Activated T-cell treated with anti-CD3 and anti-CD28 coated beads for 1 hour (primary cell): ENCODE measurements around the gene BRIP1.
"Not testable (repeated sequence)": the region's sequence is repeated elsewhere in the genome, so short reads cannot be mapped to it uniquely, and the experiment has no call there.

ENCODE experiments used
- DNase-seq: peaks from one replicate; pipeline ENCODE4 v3.0.0-alpha.2; 2020; ENCODE audit warnings: low read depth

BRIP1 gene

GRCh38 chr17:61863801-61864126, 436 bp upstream of the BRIP1 start:
- DNase-seq: no peak

DNA sequence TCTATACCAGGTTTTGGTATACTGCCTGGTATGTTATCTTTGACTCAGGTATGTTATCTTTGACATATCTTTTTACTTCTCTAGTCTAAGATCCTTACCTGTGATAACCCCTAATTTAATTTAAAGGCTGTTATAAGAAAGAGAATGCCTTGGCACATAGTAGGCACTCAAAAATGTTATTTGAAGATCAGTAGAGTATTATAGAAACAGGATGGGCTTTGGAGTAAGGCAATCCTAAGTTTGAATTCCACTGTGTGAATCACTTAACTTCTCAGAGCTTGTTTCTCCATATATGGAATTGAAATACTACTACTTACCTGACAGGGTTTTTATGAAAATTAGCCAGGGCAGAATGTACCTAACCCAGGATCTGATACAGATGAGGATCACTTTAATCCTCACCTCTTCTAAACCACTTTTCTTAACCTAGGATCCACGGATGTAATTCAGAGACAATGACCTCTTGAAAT, 1.2 kb downstream of the BRIP1 start:
- DNase-seq: no peak

DNA sequence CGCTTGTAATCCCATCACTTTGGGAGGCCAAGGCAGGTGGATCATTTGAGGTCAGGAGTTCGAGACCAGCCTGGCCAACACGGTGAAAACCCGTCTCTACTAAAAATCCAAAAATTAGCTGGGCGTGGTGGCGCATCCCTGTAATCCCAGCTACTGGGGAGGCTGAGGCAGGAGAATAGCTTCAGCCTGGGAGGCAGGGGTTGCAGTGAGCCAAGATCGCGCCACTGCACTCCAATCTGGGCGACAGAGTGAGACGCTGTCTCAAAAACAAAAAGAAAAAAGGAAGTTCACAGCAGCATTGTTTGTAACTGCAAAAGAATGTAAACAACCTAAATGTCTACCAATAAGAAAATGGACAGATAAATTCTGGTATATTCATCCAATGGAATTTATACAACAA, 2.9 kb downstream of the BRIP1 start:
- not testable (repeated sequence) for DNase-seq

DNA sequence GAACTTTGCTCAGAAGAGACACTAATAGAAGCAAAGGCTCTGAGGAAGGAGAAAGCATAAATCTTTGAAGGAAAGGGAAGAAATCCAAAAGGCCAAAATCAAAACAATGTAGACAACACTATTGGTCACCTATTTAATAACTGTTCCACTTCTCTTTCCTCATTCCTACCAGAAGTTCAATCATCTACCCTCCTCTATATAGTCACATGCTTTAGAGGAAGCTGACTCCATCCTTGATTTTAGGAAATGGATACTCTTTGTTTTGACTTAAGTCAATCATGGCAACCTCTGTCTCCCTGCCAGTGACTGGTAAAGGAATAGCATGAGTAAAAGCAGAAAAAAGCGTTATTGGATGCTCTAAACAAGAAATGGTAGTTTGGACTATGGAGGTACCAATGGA, 7.3 kb downstream of the BRIP1 start:
- DNase-seq: no peak

DNA sequence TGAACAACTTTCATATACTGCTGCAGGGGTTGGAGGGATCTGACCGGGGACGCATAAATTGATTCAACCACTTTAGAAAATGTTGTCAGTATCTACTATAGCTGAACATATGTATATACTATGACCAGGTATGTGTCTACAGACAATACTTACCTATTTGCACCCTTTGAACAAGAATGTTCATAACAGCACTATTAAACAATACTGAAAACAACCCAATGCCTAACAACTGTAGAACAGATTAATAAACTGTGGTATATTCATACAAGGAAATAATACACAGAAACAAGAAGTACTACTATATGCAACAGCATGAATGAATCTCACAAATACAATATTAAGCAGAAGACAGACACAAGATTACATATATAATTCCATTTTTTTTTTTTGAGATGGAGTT, 10.5 kb downstream of the BRIP1 start:
- DNase-seq: no peak

DNA sequence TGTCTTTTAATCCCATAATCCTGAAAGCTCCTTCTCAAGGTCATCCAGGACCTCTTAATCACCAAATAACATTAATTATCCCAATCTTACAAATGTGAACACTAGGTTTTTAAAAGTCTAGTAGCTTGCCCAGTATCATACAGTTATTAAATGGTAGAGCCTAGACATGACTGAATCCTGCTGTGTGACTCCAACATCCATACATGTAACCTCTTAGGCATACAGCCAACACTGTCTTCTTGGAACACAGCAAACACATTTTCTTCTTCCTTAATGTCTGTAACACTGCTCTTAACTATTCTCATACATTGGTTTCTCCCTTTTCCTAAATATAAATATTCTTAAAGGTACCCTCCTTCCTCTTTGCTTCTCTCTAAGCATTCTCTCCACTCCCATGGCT, 13.7 kb downstream of the BRIP1 start:
- no peak for DNase-seq

- no peak for DNase-seq
Observed at GRCh38 chr17:61848896-61849295, 14.4 kb downstream of the BRIP1 start.

- no peak for DNase-seq
Observed at GRCh38 chr17:61848247-61848646, 15.1 kb downstream of the BRIP1 start.

DNA sequence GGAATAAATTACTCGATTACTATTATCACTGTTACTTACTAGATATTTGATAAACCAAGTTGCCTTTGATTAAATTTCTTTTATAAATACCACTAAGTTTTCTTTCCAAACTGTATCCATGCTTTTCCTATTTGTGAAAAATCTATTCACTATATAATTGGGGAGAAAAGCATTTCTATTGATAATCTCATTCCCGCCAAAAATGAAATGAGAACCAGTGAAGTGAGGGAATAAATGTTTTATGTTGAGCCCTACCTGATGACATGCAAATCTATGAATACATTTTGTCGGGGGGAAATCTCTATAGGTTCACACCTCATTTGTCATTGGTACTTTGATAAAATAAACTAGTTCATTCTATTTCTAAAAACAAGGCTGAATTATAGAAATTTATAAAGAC, 15.7 kb downstream of the BRIP1 start:
- no peak for DNase-seq

DNA sequence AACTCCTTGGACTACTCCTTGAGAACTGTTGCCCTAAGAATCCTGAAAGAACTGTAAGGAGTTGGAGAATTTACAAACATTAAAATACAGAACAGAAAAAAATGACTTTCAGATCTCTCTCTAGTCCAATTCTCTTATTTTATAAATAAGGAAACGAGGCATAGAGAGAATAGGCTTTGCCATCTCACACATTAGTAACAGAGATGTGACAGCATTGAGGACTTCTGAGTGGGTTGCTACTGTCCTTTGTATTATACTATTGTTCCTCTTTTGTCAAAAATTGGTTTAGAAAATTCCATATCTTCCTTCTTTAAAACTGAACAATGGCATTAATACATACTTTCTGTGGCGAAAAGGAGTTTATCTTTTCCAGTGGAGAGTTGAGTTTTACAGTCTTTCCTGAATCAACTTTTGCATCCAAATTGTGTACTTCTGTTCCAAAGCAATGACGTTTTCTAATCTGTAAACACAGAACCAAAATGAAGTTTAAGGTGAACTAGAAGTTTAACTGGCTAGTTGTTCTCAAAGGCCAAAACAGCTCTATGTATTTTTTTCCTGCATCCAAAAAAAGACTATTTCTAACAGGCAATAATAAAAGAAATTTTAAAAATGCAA, 16.5 kb downstream of the BRIP1 start:
- no peak for DNase-seq

- no peak for DNase-seq
Observed at GRCh38 chr17:61846088-61846487, 17.2 kb downstream of the BRIP1 start.

DNA sequence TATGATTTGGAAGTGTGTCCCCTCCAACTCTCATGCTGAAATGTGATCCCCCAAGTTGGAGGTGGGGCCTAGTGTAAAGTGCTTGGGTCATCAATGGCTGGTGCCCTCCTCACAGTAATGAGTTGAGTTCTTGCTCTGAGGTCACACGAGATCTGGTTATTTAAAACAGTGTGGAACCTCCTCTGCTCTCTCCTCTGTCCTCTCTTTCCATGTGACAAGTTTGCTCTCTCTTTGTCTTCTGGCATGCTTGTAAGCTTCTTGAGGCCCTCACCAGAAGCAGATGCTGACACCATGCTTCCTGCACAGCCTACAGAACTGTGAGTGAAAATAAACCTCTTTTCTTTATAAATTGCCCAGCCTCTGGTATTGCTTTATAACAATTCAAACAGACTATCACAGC, 19.9 kb downstream of the BRIP1 start:
- DNase-seq: no peak

GRCh38 chr17:61842899-61843298, 20.4 kb downstream of the BRIP1 start:
- no peak for DNase-seq

GRCh38 chr17:61839300-61839786, 24.0 kb downstream of the BRIP1 start:
- no peak for DNase-seq

DNA sequence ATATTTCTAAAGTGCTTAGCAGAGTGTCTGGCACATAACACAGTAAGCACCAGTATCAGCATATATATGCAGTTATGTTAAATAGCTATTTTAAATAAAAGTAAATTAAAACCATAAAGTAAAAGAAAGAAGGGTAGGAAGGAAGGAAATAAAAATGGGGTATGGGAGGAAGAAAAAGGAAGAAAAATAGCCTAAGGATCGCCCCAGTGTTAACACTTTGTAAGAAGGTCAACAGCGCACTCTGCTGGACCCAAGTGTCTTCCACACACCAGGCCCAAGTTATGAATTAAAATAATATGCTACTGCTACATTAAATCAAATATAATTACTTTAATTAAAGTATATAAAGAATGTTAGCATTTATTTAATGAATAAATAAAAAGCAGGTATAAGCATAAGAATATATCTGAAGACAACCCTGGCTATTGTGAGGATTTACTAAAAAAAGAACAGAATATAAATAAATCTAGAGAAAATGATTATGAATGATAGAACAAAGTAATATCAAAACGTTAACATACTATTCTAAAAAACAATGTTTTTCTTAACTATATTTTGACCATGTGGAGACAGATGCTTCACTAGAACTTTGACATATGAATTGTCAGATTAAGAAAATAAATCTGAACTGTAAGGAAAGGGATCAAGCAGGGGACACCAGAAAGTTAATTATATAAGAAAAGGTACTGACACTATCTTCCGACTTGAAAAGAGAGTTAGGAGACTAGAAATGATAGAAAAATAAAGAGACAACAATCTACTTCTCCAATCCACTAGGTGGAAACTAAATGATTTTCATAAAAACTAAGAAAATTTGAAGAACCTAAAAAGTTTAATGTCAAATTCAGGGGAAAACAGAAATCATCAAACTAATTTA, 25.9 kb downstream of the BRIP1 start:
- peak; percentile 23 for DNase-seq

- no peak for DNase-seq
Observed at GRCh38 chr17:61836266-61837174, 26.8 kb downstream of the BRIP1 start.

DNA sequence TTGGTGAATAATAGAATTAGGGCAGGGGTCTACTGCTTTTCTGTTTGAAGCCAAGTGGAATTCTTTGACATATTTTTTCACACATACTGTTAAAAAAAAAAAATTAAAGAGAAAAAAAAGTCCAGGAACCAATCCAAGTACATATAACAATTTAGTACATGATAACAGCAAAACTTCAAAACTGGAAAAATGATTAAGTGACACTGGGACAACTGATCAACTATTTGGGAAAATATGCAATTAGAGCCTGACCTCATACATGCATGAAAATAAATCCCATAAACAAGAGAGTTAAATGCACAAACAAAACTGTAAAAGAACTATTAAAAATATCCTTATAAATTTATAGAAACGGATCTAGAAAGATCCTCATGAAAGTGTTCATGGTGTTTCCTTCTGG, 27.7 kb downstream of the BRIP1 start:
- no peak for DNase-seq

- DNase-seq: no peak
Observed at GRCh38 chr17:61834610-61835009, 28.7 kb downstream of the BRIP1 start.

DNA sequence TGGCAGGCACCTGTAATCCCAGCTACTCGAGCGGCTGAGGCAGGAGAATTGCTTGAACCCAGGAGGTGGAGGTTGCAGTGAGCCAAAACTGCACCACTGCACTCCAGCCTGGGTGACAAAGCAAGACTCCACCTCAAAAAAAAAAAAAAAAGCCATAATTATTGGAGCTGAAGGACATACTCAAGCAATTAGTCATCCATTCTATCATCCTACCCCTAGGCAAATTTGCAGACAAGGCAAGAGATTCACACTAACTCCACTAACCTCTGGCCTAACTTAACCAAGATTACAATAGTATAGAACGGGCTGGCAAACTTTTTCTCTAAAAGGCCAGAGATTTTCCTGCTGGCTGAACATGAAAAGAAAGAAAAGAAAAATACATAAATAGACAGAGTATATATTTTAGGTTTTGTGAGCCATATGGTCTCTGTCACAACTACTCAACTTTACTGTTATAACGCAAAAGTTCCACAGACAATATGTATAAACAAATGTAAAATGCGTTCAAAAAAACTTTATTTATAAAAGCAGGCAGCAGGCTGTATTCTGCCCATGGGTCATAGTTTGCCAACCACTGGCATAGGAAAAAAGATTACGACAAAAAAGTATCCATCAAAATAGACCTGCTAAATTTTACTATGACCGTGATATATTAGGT, 29.7 kb downstream of the BRIP1 start:
- DNase-seq: no peak

- no peak for DNase-seq
Observed at GRCh38 chr17:61832463-61832862, 30.9 kb downstream of the BRIP1 start.

DNA sequence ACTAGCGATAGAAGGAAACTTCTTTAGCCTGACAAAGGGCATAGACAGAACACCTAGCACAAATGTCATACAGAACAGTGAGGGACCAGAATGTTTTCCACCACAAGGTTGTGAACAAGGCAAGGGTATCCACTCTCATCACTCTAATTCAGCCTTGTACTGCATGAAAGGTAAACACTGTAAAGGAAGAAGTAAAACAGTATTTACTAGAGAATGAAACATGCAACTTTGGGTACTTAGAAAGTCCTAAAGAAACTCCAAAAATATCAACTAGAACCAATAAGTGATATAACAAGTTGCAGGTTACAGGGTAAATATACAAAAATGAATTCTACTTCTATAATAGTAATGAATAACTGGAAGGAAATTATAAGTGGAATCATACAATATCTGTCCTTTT, 32.2 kb downstream of the BRIP1 start:
- no peak for DNase-seq

GRCh38 chr17:61828694-61829093, 34.6 kb downstream of the BRIP1 start:
- DNase-seq: no peak
